ENCODE data around the gene RBM4B.

DNA sequence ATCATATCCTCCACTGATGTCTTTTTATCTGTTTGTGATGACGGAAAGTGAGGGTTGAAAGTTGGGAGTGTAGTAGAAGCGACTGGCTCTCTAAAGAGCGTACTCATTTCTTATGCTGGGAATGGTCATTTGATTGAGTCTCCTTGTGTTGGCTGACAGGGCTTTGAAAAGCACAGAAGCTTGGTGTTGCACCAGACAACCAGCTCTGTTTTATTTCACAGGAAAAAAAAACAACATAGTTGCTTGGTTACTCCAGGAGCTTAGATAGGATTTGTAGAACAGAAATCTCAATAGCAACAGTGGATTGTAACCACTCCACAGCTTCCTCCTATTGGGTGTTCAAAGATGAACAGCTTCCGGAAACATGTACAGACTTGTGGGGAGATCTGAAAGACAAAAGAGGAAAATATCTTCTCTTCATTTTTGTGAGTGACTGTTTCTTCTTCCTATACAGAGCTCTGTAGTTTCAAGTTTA is 58.6 kb downstream of the RBM4B start:
- TF ChIP-seq, protein P1, sequence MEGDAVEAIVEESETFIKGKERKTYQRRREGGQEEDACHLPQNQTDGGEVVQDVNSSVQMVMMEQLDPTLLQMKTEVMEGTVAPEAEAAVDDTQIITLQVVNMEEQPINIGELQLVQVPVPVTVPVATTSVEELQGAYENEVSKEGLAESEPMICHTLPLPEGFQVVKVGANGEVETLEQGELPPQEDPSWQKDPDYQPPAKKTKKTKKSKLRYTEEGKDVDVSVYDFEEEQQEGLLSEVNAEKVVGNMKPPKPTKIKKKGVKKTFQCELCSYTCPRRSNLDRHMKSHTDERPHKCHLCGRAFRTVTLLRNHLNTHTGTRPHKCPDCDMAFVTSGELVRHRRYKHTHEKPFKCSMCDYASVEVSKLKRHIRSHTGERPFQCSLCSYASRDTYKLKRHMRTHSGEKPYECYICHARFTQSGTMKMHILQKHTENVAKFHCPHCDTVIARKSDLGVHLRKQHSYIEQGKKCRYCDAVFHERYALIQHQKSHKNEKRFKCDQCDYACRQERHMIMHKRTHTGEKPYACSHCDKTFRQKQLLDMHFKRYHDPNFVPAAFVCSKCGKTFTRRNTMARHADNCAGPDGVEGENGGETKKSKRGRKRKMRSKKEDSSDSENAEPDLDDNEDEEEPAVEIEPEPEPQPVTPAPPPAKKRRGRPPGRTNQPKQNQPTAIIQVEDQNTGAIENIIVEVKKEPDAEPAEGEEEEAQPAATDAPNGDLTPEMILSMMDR (conservative IDR thresholded peaks at IDR 0.05; ENCODE audit: low read length): no peak
- TF ChIP-seq EZH2phosphoT487 (IDR thresholded peaks at IDR 0.05; ENCODE audit: borderline replicate concordance): no peak

Measured in Loucy (cell line).